ENCODE results near the gene RASSF5. TPM values are rescaled to one million over a fixed set of nuclear protein-coding genes. Genes with fewer than 3 reads are reported as not detected.
A peak's percentile ranks its signal among the peaks of the same experiment; 100 is the strongest.

Gene RASSF5
- total and polyA plus RNA-seq, 2 of the 13 experiments (the other 11 are each of a cell fraction or from before 2014, with no cell fraction given) = 0.18 to 0.40 TPM

- TF ChIP-seq PRDM15 (CRISPR knock-in tag; IDR thresholded peaks at IDR 0.05) (peak; percentile 53; the same call in 1 of the 2 replicates), HMGA1 (CRISPR knock-in tag; conservative IDR thresholded peaks at IDR 0.05) (no peak), RBM22 (optimal IDR thresholded peaks at IDR 0.05; ENCODE audit: low read length) (no peak), SALL2 (CRISPR knock-in tag; IDR thresholded peaks at IDR 0.05) (peak; percentile 99), TEAD2 (CRISPR knock-in tag; IDR thresholded peaks at IDR 0.05) (no peak), SPEN (CRISPR knock-in tag; IDR thresholded peaks at IDR 0.05; ENCODE audit: low read depth) (peak; percentile 99), ZNF124 (CRISPR knock-in tag; IDR thresholded peaks at IDR 0.05) (peak; percentile 95), HES4 (CRISPR knock-in tag; IDR thresholded peaks at IDR 0.05; ENCODE audit: borderline replicate concordance) (peak; percentile 77; the same call in 1 of the 2 replicates), ZNF691 (CRISPR knock-in tag; IDR thresholded peaks at IDR 0.05; ENCODE audit: borderline replicate concordance, low read depth) (peak; percentile 97), ZNF597 (CRISPR knock-in tag; IDR thresholded peaks at IDR 0.05) (no peak), ARID4A (CRISPR knock-in tag; IDR thresholded peaks at IDR 0.05; ENCODE audit: borderline replicate concordance) (peak; percentile 95), HDAC1 (CRISPR knock-in tag; IDR thresholded peaks at IDR 0.05) (peak; percentile 98), NFYB (CRISPR knock-in tag; IDR thresholded peaks at IDR 0.05) (peak; percentile 49; the same call in 1 of the 2 replicates), ZNF773 (CRISPR knock-in tag; IDR thresholded peaks at IDR 0.05; ENCODE audit: borderline replicate concordance) (peak; percentile 87; the same call in 1 of the 2 replicates), ARNT (IDR thresholded peaks at IDR 0.05) (no peak), AGO2 (optimal IDR thresholded peaks at IDR 0.05; ENCODE audit: low read depth, low read length) (peak; percentile 60), SP1 (IDR thresholded peaks at IDR 0.05) (no peak), SP1 (CRISPR knock-in tag; IDR thresholded peaks at IDR 0.05) (peak; percentile 94)
Measured at GRCh38 chr1:206612129-206612876, 105.0 kb downstream of the RASSF5 start, which contains the start of gene EIF2D (continued).
